Trophoblast cell (in vitro differentiated cells and primary cell): ENCODE measurements around the gene SPG21.

Experiments
- DNase-seq, 2 donors: peaks; one replicate each; pipeline ENCODE4 v3.0.0-alpha.2; 2016
- H2AFZ ChIP-seq: 2 replicates; pipeline ENCODE4 v1.6.1; 2013; ENCODE audit warnings: low read length, moderate library complexity, mild to moderate bottlenecking; ENCODE audit not compliant: insufficient read depth, poor library complexity
- H2AK5ac ChIP-seq: 2 replicates; pipeline ENCODE4 v1.6.1; 2013; ENCODE audit warnings: mild to moderate bottlenecking, low read length
- H2BK120ac ChIP-seq: 2 replicates; pipeline ENCODE4 v1.6.1; 2013; ENCODE audit warnings: low read length, mild to moderate bottlenecking, moderate library complexity; ENCODE audit not compliant: insufficient read depth, poor library complexity
- H2BK12ac ChIP-seq: 2 replicates; pipeline ENCODE4 v1.6.1; 2013; ENCODE audit warnings: mild to moderate bottlenecking, low read length, moderate library complexity
- H2BK5ac ChIP-seq: 2 replicates; pipeline ENCODE4 v1.6.1; 2013; ENCODE audit warnings: low read length, low read depth, moderate library complexity, mild to moderate bottlenecking; ENCODE audit not compliant: poor library complexity
- H3K14ac ChIP-seq: 2 replicates; pipeline ENCODE4 v1.6.1; 2013; ENCODE audit warnings: mild to moderate bottlenecking, low read length
- H3K18ac ChIP-seq: 2 replicates; pipeline ENCODE4 v1.6.1; 2013; ENCODE audit warnings: mild to moderate bottlenecking, low read length
- H3K23ac ChIP-seq: 2 replicates; pipeline ENCODE4 v1.6.1; 2013; ENCODE audit warnings: low read length
- H3K27ac ChIP-seq: 2 replicates; pipeline ENCODE4 v1.5.1; 2013; ENCODE audit warnings: low read depth, mild to moderate bottlenecking, inconsistent platforms, low read length, moderate library complexity
- H3K27me3 ChIP-seq: 2 replicates; pipeline ENCODE4 v1.6.1; 2013; ENCODE audit warnings: inconsistent platforms, mild to moderate bottlenecking, low read length, moderate library complexity; ENCODE audit not compliant: insufficient read depth
- H3K36me3 ChIP-seq, 2 experiments: 1 replicate in 1 of 2; 2 replicates in 1 of 2; pipeline ENCODE4 v1.6.1; 2013; ENCODE audit warnings: low read length in 2 of 2, mild to moderate bottlenecking in 2 of 2, moderate library complexity in 1 of 2; ENCODE audit not compliant: insufficient read depth in 2 of 2, control insufficient read depth in 1 of 2
- H3K4ac ChIP-seq: 2 replicates; pipeline ENCODE4 v1.6.1; 2013; ENCODE audit warnings: low read depth, mild to moderate bottlenecking, low read length, moderate library complexity
- H3K4me1 ChIP-seq, 2 experiments: 1 replicate in 1 of 2; 2 replicates in 1 of 2; pipeline ENCODE4 v1.6.1; 2013; ENCODE audit warnings: low read length in 2 of 2, mild to moderate bottlenecking in 2 of 2, moderate library complexity in 1 of 2; ENCODE audit not compliant: insufficient read depth in 2 of 2, control insufficient read depth in 1 of 2
- H3K4me2 ChIP-seq: 2 replicates; pipeline ENCODE4 v1.6.1; 2013; ENCODE audit warnings: inconsistent platforms, mild to moderate bottlenecking, low read length, moderate library complexity
- H3K4me3 ChIP-seq: 2 replicates; pipeline ENCODE4 v1.5.1; 2013; ENCODE audit warnings: mild to moderate bottlenecking, low read depth, low read length, inconsistent platforms
- H3K79me1 ChIP-seq: one replicate; pipeline ENCODE4 v1.6.1; 2013; ENCODE audit warnings: low read length
- H3K79me2 ChIP-seq: 2 replicates; pipeline ENCODE4 v1.6.1; 2013; ENCODE audit warnings: low read length, mild to moderate bottlenecking; ENCODE audit not compliant: control insufficient read depth, insufficient read depth, poor library complexity
- H3K9ac ChIP-seq: 2 replicates; pipeline ENCODE4 v1.6.1; 2013; ENCODE audit warnings: mild to moderate bottlenecking, low read length
- H3K9me3 ChIP-seq: 2 replicates; pipeline ENCODE4 v1.6.1; 2013; ENCODE audit warnings: low read depth, mild to moderate bottlenecking, control low read depth, inconsistent platforms, low read length; ENCODE audit not compliant: insufficient read depth
- H4K12ac ChIP-seq: 2 replicates; pipeline ENCODE4 v1.6.1; 2013; ENCODE audit warnings: low read depth, mild to moderate bottlenecking, low read length, moderate library complexity
- H4K8ac ChIP-seq: 2 replicates; pipeline ENCODE4 v1.6.1; 2013; ENCODE audit warnings: low read depth, mild to moderate bottlenecking, low read length, moderate library complexity
- H4K91ac ChIP-seq: one replicate; pipeline ENCODE4 v1.6.1; 2013; ENCODE audit warnings: low read depth, mild to moderate bottlenecking, low read length, moderate library complexity
- WGBS: extraction: QIAGEN DNeasy Blood & Tissue Kit; methylation state at CpG from one replicate; pipeline ENCODE4 v1.1.7; 2013; ENCODE audit warnings: missing lambda C conversion rate; ENCODE audit not compliant: insufficient read length, insufficient coverage; ENCODE audit errors: extremely low coverage; 5-methylcytosine and 5-hydroxymethylcytosine counted together

SPG21 gene

GRCh38 chr15:64950888-64951287 is 38.8 kb downstream of the SPG21 start:
- Histone ChIP-seq H3K36me3 (peaks cover 4 to 8% of the 10 kb centered on the region in 2 experiments), H3K4me2 (no peak overlapping the region), H4K8ac (no peak overlapping the region), H3K79me1 (peaks cover 3% of the 10 kb centered on the region), H4K12ac (no peak overlapping the region), H3K79me2 (no peaks in the 10 kb centered on the region), H3K9ac (no peak overlapping the region), H3K27ac (no peak overlapping the region), H3K18ac (no peak overlapping the region), H2AFZ (no peak overlapping the region), H3K23ac (no peak overlapping the region), H3K14ac (no peak overlapping the region), H3K4ac (no peak overlapping the region), H3K9me3 (peaks cover 4% of the 10 kb centered on the region), H2AK5ac (no peak overlapping the region), H2BK120ac (no peak overlapping the region), H3K4me3 (no peak overlapping the region), H2BK12ac (no peak overlapping the region), H3K27me3 (no peaks in the 10 kb centered on the region), H2BK5ac (no peak overlapping the region), H4K91ac (no peak overlapping the region), H3K4me1 (peaks cover 6 to 7% of the 10 kb centered on the region in 2 experiments)
- WGBS = no CpG with 5 or more reads among the region's 6 CpGs
- DNase-seq = peak; percentile 80 to 88

- H2BK12ac ChIP-seq = peak overlapping the region; percentile 31
- DNase-seq = peak; percentile 86 to 94
- peak overlapping the region; percentile 60 for H4K91ac ChIP-seq
- H3K4me3 ChIP-seq = no peak overlapping the region
- H3K4me1 ChIP-seq = peaks cover 6 to 7% of the 10 kb centered on the region in 2 experiments
- H4K8ac ChIP-seq = peak overlapping the region; percentile 19
- no peak overlapping the region for H2BK5ac ChIP-seq
- no peaks in the 10 kb centered on the region for H3K36me3 ChIP-seq
- peak overlapping the region; percentile 22 for H3K14ac ChIP-seq
- H3K4me2 ChIP-seq = no peak overlapping the region
- H3K9ac ChIP-seq = no peak overlapping the region
- peak overlapping the region; percentile 67 for H2BK120ac ChIP-seq
- no peaks in the 10 kb centered on the region for H3K79me2 ChIP-seq
- H3K18ac ChIP-seq = peak overlapping the region; percentile 47
- peak overlapping the region; percentile 46 for H3K27ac ChIP-seq
- H2AK5ac ChIP-seq = no peak overlapping the region
- H4K12ac ChIP-seq = no peak overlapping the region
- peaks cover 3% of the 10 kb centered on the region for H3K79me1 ChIP-seq
- no peaks in the 10 kb centered on the region for H3K27me3 ChIP-seq
- H3K9me3 ChIP-seq = peaks cover 2% of the 10 kb centered on the region
- no peak overlapping the region for H3K23ac ChIP-seq
- no peak overlapping the region for H3K4ac ChIP-seq
- no peak overlapping the region for H2AFZ ChIP-seq
- WGBS = no CpG with 5 or more reads among the region's 11 CpGs
Observed at GRCh38 chr15:64949383-64950186, 40.1 kb downstream of the SPG21 start.

GRCh38 chr15:64948916-64949315 is 40.8 kb downstream of the SPG21 start:
- Histone ChIP-seq H3K36me3 (no peaks in the 10 kb centered on the region), H3K9me3 (peaks cover 2% of the 10 kb centered on the region), H3K27ac (no peak overlapping the region), H3K79me2 (no peaks in the 10 kb centered on the region), H4K12ac (no peak overlapping the region), H2BK5ac (no peak overlapping the region), H3K14ac (no peak overlapping the region), H3K4me3 (no peak overlapping the region), H3K4me1 (peaks cover 6 to 7% of the 10 kb centered on the region in 2 experiments), H3K23ac (no peak overlapping the region), H3K4ac (no peak overlapping the region), H2BK12ac (no peak overlapping the region), H4K8ac (no peak overlapping the region), H2AFZ (no peak overlapping the region), H3K27me3 (no peaks in the 10 kb centered on the region), H4K91ac (no peak overlapping the region), H2BK120ac (no peak overlapping the region), H3K79me1 (peaks cover 3% of the 10 kb centered on the region), H3K4me2 (no peak overlapping the region), H2AK5ac (no peak overlapping the region), H3K18ac (no peak overlapping the region), H3K9ac (no peak overlapping the region)
- DNase-seq = no peak
- no CpG with 5 or more reads among the region's 9 CpGs for WGBS

- Histone ChIP-seq H3K4ac (no peak overlapping the region), H3K9ac (no peak overlapping the region)
- no CpG with 5 or more reads among the region's 10 CpGs for WGBS
Observed at GRCh38 chr15:64947211-64947610, 42.5 kb downstream of the SPG21 start.

More at GRCh38 chr15:64947211-64947610, 42.5 kb downstream of the SPG21 start:
- Histone ChIP-seq H4K8ac (no peak overlapping the region), H3K9me3 (peaks cover 2% of the 10 kb centered on the region), H4K91ac (no peak overlapping the region), H2BK5ac (no peak overlapping the region), H3K79me1 (peaks cover 3% of the 10 kb centered on the region), H2BK12ac (no peak overlapping the region), H3K4me1 (peaks cover 6 to 7% of the 10 kb centered on the region in 2 experiments), H3K36me3 (no peaks in the 10 kb centered on the region), H3K4me2 (no peak overlapping the region), H3K79me2 (no peaks in the 10 kb centered on the region), H3K4me3 (no peak overlapping the region), H2BK120ac (no peak overlapping the region), H3K14ac (no peak overlapping the region), H4K12ac (no peak overlapping the region), H3K18ac (no peak overlapping the region), H3K27me3 (no peaks in the 10 kb centered on the region), H3K23ac (no peak overlapping the region), H3K27ac (no peak overlapping the region), H2AFZ (no peak overlapping the region), H2AK5ac (no peak overlapping the region)
- no peak for DNase-seq
